ENCODE measurements around the gene DCP2. TPM values are rescaled to one million over a fixed set of nuclear protein-coding genes. Genes with fewer than 3 reads are reported as not detected.
"Not testable (repeated sequence)": the region's sequence is repeated elsewhere in the genome, so short reads cannot be mapped to it uniquely, and the experiment has no call there.

The DCP2 gene
- total and polyA plus RNA-seq, 9 donors = 12.4 to 58.7 (median 40.6) TPM

DNA sequence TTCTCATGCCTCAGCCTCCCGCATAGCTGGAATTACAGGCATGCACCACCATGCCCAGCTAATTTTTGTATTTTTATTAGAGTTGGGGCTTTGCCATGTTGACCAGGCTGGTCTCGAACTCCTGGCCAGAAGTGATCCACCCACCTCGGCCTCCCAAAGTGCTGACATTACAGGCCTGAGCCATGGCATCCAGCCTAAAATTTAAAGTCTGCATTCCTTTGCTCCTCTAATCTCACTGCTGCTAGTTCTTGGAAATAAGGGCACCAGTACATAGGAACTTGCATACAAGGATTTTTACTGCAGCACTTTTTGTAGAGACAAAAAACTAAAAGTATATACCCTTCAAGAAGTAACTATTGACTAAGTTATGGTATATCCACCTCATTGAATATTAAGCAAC is 20.0 kb upstream of the DCP2 start:
- Histone ChIP-seq H3K27me3 (no peaks in the 10 kb centered on the region), H3K9me3 (no peaks in the 10 kb centered on the region), H3K4me1 (ENCODE audit: insufficient read depth) (peaks cover 3% of the 10 kb centered on the region), H3K36me3 (no peaks in the 10 kb centered on the region), H3K4me3 (no peak overlapping the region), H3K27ac (no peak overlapping the region)
- TF ChIP-seq POLR2A (IDR thresholded peaks at IDR 0.05) (no peak), CTCF (IDR thresholded peaks at IDR 0.05) (no peak), EP300 (IDR thresholded peaks at IDR 0.05) (no peak)
- no peak for DNase-seq
- WGBS, 3 donors = 27 to 53% (median 39%) methylated on average over 3 of the region's 3 CpGs
- intact Hi-C loops (cut with DNase I) = no loop called here

DNA sequence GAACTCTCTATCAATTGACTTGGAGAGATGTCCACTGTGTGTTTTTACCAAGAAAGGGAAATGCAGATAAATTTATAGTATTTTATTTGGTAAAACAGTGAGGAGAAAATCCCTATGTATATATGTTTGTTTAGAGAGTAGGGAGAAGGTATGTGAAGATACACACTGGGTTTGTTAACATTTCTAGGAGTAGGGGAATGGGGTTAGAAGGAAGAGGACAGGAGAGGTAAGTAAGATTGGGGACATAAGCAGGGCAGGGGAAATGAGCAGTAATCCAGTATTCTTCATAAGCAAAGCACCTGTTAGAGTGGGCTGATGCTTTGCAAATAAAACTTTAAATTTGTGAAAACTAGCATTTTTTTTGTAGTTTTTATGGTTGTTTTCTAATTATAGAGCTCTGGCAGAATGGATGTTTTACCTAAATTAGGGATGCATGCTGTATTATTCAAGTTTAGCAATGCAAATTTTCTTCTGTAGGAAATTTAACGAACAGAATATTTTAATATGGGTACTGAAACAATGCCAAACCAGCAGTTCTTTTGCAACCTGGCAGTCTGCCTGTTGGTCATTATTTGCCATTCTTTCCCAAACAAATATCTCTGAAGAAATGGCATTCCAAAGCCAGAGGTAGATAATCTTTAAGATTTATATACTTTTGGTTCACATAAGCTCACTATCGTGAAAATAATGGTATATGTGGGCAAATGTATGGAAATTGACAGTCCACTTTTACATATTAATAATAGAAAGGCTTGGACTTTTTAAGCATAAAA is 19.4 kb upstream of the DCP2 start:
- 55 to 57% (median 57%) methylated on average over 2 of the region's 2 CpGs for whole genome bisulfite sequencing, 3 donors
- Histone ChIP-seq H3K4me1 (ENCODE audit: insufficient read depth) (peaks cover 3% of the 10 kb centered on the region), H3K27ac (no peak overlapping the region), H3K9me3 (no peaks in the 10 kb centered on the region), H3K4me3 (no peak overlapping the region), H3K27me3 (no peaks in the 10 kb centered on the region), H3K36me3 (no peaks in the 10 kb centered on the region)
- intact Hi-C loops (cut with DNase I) = no loop called here
- TF ChIP-seq EP300 (IDR thresholded peaks at IDR 0.05) (no peak), CTCF (IDR thresholded peaks at IDR 0.05) (no peak)
- DNase-seq = no peak

DNA sequence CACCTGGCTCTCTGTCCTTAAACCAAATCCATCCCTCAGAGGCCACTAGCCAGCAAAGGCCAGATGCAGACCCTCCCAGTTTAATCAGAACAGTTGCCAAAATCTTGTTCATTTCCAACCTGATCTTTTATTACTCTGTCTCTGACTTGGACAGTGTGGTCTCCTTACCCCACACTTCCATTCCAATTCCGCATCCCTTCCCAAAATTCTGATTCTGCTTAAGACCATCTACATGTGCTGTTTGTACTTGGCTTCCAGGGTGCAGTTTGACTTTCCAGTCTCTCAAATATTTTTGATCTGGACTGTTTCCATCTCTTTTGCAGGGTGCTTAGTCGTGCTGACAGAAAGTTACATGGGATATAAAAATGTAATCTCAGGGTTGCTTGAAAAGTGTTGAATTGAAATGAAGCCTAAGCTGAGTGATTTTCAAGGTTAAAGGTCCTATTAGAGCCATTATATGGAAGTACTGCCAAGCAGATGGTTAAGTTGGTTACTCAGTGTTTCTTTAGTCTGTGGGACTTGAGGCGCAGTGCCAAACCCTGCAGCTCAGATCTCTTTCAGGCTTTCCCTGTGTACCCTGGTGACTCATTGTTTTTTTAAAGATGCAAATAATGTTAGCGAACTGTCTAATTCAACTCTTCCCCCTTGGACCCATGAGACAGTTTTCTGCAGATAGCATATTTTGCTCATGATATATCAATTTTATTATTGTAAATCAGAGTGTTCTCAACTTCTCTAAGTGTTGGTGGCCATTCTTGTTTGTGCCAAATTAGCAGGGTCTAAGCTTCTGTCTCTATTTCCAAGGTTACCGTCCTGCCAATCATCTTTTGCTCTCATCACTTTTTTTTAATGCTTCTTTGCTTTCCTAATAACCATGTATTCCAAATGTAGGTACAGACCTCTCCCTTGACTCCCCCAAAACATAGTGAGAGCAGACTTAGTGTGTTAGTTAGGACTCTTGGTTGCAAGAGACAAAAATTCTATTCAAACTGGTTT is 18.2 kb upstream of the DCP2 start:
- 18 to 25% (median 22%) methylated on average over 5 of the region's 5 CpGs for WGBS, 3 donors
- intact Hi-C loops (cut with DNase I) = no loop called here

GRCh38 chr5:112959872-112960271 is 16.7 kb upstream of the DCP2 start:
- not testable (repeated sequence) for H3K36me3 ChIP-seq; H3K27ac ChIP-seq; H3K27me3 ChIP-seq; H3K4me3 ChIP-seq; H3K9me3 ChIP-seq; DNase-seq; H3K4me1 ChIP-seq (ENCODE audit: insufficient read depth)
- intact Hi-C loops (cut with DNase I) = loop anchor here in 1 of 4 donors (10.0 kb wide), 1 partner anchor 405 kb away; no protein-coding TSS in a partner anchor
- WGBS, 3 donors = 81 to 87% (median 84%) methylated on average over 8 of the region's 8 CpGs

More for the DNA sequence above, 18.2 kb upstream of the DCP2 start:
- peak; percentile 65 to 83 (median 69) for DNase-seq
- Histone ChIP-seq H3K27ac (no peak overlapping the region), H3K27me3 (no peaks in the 10 kb centered on the region), H3K9me3 (no peaks in the 10 kb centered on the region), H3K36me3 (no peaks in the 10 kb centered on the region), H3K4me3 (no peak overlapping the region), H3K4me1 (ENCODE audit: insufficient read depth) (peaks cover 3% of the 10 kb centered on the region)
- TF ChIP-seq CTCF (IDR thresholded peaks at IDR 0.05) (no peak), POLR2A (IDR thresholded peaks at IDR 0.05) (no peak), EP300 (IDR thresholded peaks at IDR 0.05) (no peak)
